SK-N-MC (cell line): ENCODE data around the gene RAB12.

Source experiments
- EZH2 ChIP-seq: fragments of 200-600 bp; sonication (generic); IDR thresholded peaks from one replicate; pipeline ENCODE4 v1.6.1; 2017; ENCODE audit warnings: antibody characterized with exemption
- POLR2AphosphoS5 ChIP-seq: IDR thresholded peaks from 2 replicates; pipeline ENCODE4 v1.6.1; 2012; ENCODE audit warnings: mild to moderate bottlenecking, low read depth, low read length, borderline replicate concordance

- TF ChIP-seq POLR2AphosphoS5 (no peak), EZH2 (no peak)
These were observed 53.5 kb downstream of the RAB12 start for GRCh38 chr18:8662560-8663255.
